Epithelial cell of esophagus (primary cell): ENCODE results near the gene GPATCH2L.

Experiments
- DNase-seq: peaks from one replicate; pipeline ENCODE4 v3.0.0; 2010; ENCODE audit warnings: low read depth
- H3K4me3 ChIP-seq: 2 replicates; pipeline ENCODE4 v1.5.1; 2011; ENCODE audit warnings: mild to moderate bottlenecking, low read length, control low read depth
- CTCF ChIP-seq: IDR thresholded peaks from 2 replicates; pipeline ENCODE4 v1.5.1; 2011; ENCODE audit warnings: low read depth, mild to moderate bottlenecking, low read length, control low read depth, inconsistent platforms; ENCODE audit not compliant: insufficient read depth; ENCODE audit errors: missing control alignments

Gene GPATCH2L

GRCh38 chr14:76152333-76152681 is 585 bp downstream of the GPATCH2L start:
- peak overlapping the region; percentile 89 for H3K4me3 ChIP-seq
- no peak for TF ChIP-seq CTCF
- DNase-seq = peak; percentile 91

- no peak for TF ChIP-seq CTCF
- H3K4me3 ChIP-seq = no peak overlapping the region
- no peak for DNase-seq
Observed at GRCh38 chr14:76153919-76154318, 2.2 kb downstream of the GPATCH2L start.

GRCh38 chr14:76154539-76155126 is 2.9 kb downstream of the GPATCH2L start:
- no peak overlapping the region for H3K4me3 ChIP-seq
- no peak for DNase-seq

GRCh38 chr14:76163668-76164363 is 12.1 kb downstream of the GPATCH2L start:
- no peak for TF ChIP-seq CTCF
- H3K4me3 ChIP-seq = no peak overlapping the region
- no peak for DNase-seq

More at GRCh38 chr14:76154539-76155126, 2.9 kb downstream of the GPATCH2L start:
- no peak for TF ChIP-seq CTCF

GRCh38 chr14:76168531-76168930 is 16.8 kb downstream of the GPATCH2L start:
- no peak overlapping the region for H3K4me3 ChIP-seq
- TF ChIP-seq CTCF = no peak
- DNase-seq = peak; percentile 72

GRCh38 chr14:76169776-76170175 is 18.1 kb downstream of the GPATCH2L start:
- H3K4me3 ChIP-seq = no peak overlapping the region
- peak; percentile 79 for DNase-seq
- TF ChIP-seq CTCF = no peak

GRCh38 chr14:76174982-76175381 is 23.3 kb downstream of the GPATCH2L start:
- DNase-seq = no peak
- no peak for TF ChIP-seq CTCF
- no peak overlapping the region for H3K4me3 ChIP-seq
